Natural killer cell treated with Interleukin-12 subunit alpha and Interleukin-12 subunit beta and Interleukin-15 and Interleukin-18, amount 100 ng/mL, for 72 hours (primary cell): ENCODE results near the gene ZFAND3. TPM values are rescaled to one million over a fixed set of nuclear protein-coding genes. Genes with fewer than 3 reads are reported as not detected.

Source experiments
- ATAC-seq, 2 donors: fragments of 150-1000 bp; cut with Tn5 transposase in 1 of 2; sonication (Bioruptor Pico), chemical (Tn5 transposase) in 1 of 2; 2 replicates each; pipeline ENCODE4 v1.10.0; 2021
- DNase-seq: peaks from one replicate; pipeline ENCODE4 v3.0.0; 2022; ENCODE audit warnings: low spot score
- H3K27ac Mint-ChIP-seq, 2 donors: 1 replicate in 1 of 2; 2 replicates in 1 of 2; pipeline ENCODE4 v1.8.0; 2022; ENCODE audit warnings: mixed read lengths in 2 of 2, mild to moderate bottlenecking in 1 of 2, moderate library complexity in 1 of 2
- H3K27me3 Mint-ChIP-seq, 2 donors: 1 replicate in 1 of 2; 2 replicates in 1 of 2; pipeline ENCODE4 v1.8.0; 2022; ENCODE audit warnings: mixed read lengths in 2 of 2
- H3K36me3 Mint-ChIP-seq: one replicate; pipeline ENCODE4 v1.8.0; 2022; ENCODE audit warnings: mixed read lengths
- H3K4me1 Mint-ChIP-seq, 2 donors: 1 replicate in 1 of 2; 2 replicates in 1 of 2; pipeline ENCODE4 v1.8.0; 2022; ENCODE audit warnings: low read depth in 2 of 2, mixed read lengths in 2 of 2, mild to moderate bottlenecking in 1 of 2
- H3K4me3 Mint-ChIP-seq: one replicate; pipeline ENCODE4 v1.8.0; 2022; ENCODE audit warnings: mixed read lengths
- H3K9me3 Mint-ChIP-seq: 2 replicates; pipeline ENCODE4 v1.8.0; 2022; ENCODE audit warnings: mixed read lengths
- total RNA-seq, 2 donors: library from RNA; stranded (reverse); gene quantifications; one replicate each; pipeline ENCODE4 v1.2.3, GENCODE V29; 2022

Gene ZFAND3
- total RNA-seq, 2 donors from 2014 or later = 51.0 to 100 TPM

DNA sequence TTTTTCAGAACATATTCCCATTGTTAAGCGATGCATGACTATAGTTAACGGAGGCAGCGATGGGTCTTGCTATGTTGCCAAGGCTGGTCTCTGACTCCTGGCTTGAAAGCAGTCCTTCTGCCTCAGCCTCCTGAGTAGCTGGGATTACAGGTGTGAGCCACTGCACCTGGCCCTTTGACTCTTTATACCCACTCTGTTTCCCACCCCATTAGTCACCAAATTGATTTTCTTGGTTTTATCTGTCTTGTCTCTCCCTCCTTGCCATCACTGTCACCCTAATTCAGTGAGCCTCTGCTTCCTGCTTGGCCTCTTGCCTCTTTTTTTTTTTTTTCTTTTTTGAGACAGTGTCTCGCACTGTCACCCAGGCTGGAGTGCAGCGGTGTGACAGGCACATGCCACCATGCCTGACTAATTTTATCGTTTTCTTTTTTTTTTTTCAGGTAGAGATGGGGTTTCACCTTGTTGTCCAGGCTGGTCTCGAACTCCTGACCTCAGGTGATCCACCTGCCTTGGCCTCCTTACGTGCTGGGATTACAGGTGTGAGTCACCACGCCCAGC, 31.3 kb downstream of the ZFAND3 start:
- H3K9me3 Mint-ChIP-seq = no peaks in the 10 kb centered on the region
- no peak overlapping the region for H3K4me3 Mint-ChIP-seq
- no peaks in the 10 kb centered on the region for H3K36me3 Mint-ChIP-seq
- peaks cover 45 to 60% of the 10 kb centered on the region in 2 donors for H3K4me1 Mint-ChIP-seq
- ATAC-seq = peak in 1 of 2 donors; percentile 13
- peak overlapping the region; percentile 23 to 85 for H3K27ac Mint-ChIP-seq
- DNase-seq = no peak
- H3K27me3 Mint-ChIP-seq = no peaks in the 10 kb centered on the region

DNA sequence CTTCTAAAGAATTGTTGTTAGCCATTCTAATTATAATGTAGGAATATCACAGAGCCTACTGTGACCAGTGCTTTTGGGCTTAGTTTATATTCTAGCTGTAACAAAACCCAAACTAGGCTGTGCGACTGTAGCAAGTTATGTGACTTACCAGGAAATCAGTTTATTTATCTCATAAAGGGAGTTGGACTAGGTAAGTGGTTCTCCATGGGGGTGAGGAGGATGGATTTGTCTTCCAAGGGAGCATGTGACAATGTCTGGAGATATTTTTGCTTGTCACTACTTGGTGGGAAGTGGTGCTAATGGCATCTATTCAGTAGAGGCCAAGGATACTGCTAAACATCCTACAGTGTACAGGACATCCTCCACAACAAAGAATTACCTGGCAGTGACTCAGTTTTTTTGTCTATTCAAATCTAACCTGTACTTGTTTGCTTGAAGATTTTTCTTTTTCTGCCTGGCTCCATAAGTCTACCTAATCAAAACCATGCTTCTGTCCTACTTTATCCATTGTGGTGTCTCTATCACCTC, 32.5 kb downstream of the ZFAND3 start:
- ATAC-seq = no peak
- no peaks in the 10 kb centered on the region for H3K36me3 Mint-ChIP-seq
- H3K4me3 Mint-ChIP-seq = no peak overlapping the region
- no peak for DNase-seq
- H3K27me3 Mint-ChIP-seq = no peaks in the 10 kb centered on the region
- no peaks in the 10 kb centered on the region for H3K9me3 Mint-ChIP-seq
- H3K27ac Mint-ChIP-seq = no peak overlapping the region
- H3K4me1 Mint-ChIP-seq = peaks cover 51 to 66% of the 10 kb centered on the region in 2 donors

DNA sequence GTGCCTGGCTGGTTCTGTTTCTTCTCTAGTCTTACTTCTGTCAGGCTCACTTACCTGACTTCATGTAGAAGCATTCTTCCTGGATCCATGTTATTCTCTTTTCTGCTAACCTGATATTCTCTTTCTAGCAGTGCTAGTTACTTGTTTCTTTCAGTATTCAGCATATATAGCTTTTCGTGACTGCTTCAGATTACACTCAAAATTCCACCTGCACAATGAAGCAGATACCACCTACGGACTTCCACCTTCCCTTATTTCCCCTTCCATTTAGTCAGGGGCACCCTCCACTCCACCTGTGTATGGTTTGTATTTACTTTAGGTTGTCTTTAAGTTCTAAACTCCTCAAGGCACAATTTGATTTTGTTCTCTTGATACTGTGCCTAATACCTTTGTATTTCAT, 36.8 kb downstream of the ZFAND3 start:
- no peak for ATAC-seq

DNA sequence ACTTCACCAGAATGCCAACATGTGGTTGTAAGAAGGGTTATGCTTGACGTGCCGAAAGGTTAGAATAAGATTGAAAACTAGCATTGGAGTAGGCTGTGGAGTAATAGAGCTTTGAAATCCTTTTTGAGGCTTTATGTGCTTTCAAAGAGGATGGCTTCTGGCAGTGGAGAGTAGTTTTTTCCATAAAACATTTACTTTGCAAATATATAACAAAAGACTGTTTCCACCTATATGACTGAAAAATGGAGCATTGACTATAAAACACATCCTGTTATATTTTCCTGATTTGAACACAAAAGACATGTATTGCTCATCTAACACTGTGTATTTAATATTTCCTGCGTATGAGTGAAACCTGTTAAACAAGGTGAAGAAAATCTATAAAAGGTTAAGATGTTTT, 38.8 kb downstream of the ZFAND3 start:
- no peak for DNase-seq
- Mint-ChIP-seq H3K27ac (peak overlapping the region; percentile 23 to 48), H3K27me3 (no peaks in the 10 kb centered on the region), H3K9me3 (no peaks in the 10 kb centered on the region), H3K36me3 (no peaks in the 10 kb centered on the region), H3K4me3 (peak overlapping the region; percentile 34), H3K4me1 (peaks cover 60 to 65% of the 10 kb centered on the region in 2 donors)
- ATAC-seq = peak in 1 of 2 donors; percentile 79

More for the DNA sequence above, 36.8 kb downstream of the ZFAND3 start:
- Mint-ChIP-seq H3K27ac (peak overlapping the region; percentile 4 to 8), H3K4me3 (peak overlapping the region; percentile 20), H3K36me3 (no peaks in the 10 kb centered on the region), H3K9me3 (no peaks in the 10 kb centered on the region), H3K4me1 (peaks cover 60 to 72% of the 10 kb centered on the region in 2 donors), H3K27me3 (no peaks in the 10 kb centered on the region)
- no peak for DNase-seq

DNA sequence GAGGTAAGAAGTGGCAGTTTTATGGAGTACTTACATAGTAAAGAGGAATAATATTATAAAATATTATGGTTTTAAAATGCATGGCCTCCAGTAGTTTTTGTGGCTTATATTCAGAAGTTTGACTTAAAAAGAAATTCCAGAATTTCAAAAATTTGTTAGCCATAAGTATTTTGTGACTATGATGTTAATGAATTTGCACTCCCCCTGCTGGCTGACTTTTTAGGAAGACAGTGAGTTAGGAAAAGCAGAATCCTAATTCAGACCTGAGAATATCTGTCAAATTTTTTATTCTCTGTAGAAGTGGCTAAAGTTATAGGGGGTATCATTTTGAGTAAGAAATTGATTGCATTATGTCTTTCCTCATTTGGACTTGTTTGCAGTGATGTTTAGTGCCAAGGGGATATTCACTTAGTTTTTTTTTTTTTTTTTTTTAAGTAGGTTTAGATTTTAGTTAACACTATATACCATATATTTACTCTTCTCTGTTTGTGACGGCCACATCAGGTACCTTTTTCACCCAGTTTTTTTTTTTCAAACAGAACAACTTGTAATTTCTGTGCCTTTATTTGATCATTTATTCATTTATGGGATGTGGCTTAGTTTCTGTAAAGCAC, 40.8 kb downstream of the ZFAND3 start:
- Mint-ChIP-seq H3K36me3 (no peaks in the 10 kb centered on the region), H3K9me3 (no peaks in the 10 kb centered on the region), H3K27ac (peak overlapping the region in 1 of 2 donors; percentile 49), H3K27me3 (no peaks in the 10 kb centered on the region), H3K4me3 (no peak overlapping the region), H3K4me1 (peaks cover 72 to 77% of the 10 kb centered on the region in 2 donors)
- ATAC-seq = no peak
- no peak for DNase-seq

DNA sequence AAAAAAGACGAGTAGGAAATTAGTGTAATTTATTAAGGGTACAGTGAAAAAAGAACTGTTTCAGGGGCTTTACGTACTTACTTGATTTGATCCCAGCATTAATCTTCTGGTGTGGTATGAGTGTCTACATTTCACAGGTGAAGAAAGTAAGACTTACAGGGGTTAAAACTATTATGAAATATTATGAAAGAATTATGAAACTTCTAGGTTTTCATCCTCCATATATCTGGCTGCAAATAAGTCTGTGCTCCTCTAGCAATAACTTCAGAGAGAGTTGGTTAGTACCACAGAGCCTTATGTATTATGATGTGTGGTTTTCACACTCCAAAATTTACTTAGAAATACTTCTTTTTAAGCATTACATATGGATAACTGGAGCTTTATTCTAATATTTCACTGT, 41.9 kb downstream of the ZFAND3 start:
- DNase-seq = no peak
- Mint-ChIP-seq H3K4me3 (peak overlapping the region; percentile 3), H3K36me3 (no peaks in the 10 kb centered on the region), H3K4me1 (peaks cover 71 to 76% of the 10 kb centered on the region in 2 donors), H3K27ac (peak overlapping the region; percentile 9 to 49), H3K27me3 (no peaks in the 10 kb centered on the region), H3K9me3 (no peaks in the 10 kb centered on the region)
- ATAC-seq = peak; percentile 59 to 69

DNA sequence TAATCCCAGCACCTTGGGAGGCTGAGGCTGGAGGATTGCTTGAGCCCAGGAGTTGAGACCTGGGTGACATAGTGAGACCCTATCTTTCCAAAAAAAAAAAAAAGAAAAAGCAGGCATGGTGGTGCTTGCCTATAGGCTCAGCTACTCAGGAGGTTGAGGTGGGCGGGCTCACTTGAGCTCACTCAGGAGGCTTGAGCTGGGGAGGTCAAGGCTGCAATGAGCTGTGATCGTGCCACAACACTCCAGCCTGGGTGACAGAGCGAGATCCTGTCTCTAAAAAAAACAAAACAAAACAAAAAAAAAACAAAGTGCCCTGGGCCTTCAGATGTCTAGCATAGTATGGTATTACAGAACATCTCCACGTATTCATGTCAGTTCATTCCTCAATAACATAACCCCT, 42.9 kb downstream of the ZFAND3 start:
- peak overlapping the region in 1 of 2 donors; percentile 45 for H3K27ac Mint-ChIP-seq
- no peak for DNase-seq
- no peaks in the 10 kb centered on the region for H3K36me3 Mint-ChIP-seq
- ATAC-seq = no peak
- no peak overlapping the region for H3K4me3 Mint-ChIP-seq
- H3K9me3 Mint-ChIP-seq = no peaks in the 10 kb centered on the region
- H3K27me3 Mint-ChIP-seq = no peaks in the 10 kb centered on the region
- peaks cover 73 to 77% of the 10 kb centered on the region in 2 donors for H3K4me1 Mint-ChIP-seq

DNA sequence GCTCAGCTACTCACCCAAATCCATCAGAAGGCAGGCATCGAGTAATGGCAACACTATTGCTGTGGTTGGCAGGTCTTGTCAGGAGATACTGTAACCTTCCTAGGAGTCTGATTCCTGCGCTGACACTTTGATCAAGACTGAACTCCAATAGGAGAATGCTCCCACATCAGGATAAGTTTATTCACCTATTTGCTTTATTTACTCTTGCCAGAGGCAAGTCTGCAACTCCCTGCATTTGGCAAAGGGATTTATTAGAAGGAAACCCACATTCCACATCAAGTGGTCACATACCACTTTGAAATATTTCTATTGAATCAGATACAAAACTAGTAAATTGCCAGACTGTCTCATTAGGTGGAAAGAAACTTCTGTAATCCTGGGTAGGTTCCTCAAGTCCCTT, 43.5 kb downstream of the ZFAND3 start:
- no peaks in the 10 kb centered on the region for H3K36me3 Mint-ChIP-seq
- H3K4me3 Mint-ChIP-seq = no peak overlapping the region
- H3K9me3 Mint-ChIP-seq = no peaks in the 10 kb centered on the region
- DNase-seq = no peak
- peak overlapping the region in 1 of 2 donors; percentile 45 for H3K27ac Mint-ChIP-seq
- H3K4me1 Mint-ChIP-seq = peaks cover 69 to 77% of the 10 kb centered on the region in 2 donors
- ATAC-seq = no peak
- H3K27me3 Mint-ChIP-seq = no peaks in the 10 kb centered on the region

DNA sequence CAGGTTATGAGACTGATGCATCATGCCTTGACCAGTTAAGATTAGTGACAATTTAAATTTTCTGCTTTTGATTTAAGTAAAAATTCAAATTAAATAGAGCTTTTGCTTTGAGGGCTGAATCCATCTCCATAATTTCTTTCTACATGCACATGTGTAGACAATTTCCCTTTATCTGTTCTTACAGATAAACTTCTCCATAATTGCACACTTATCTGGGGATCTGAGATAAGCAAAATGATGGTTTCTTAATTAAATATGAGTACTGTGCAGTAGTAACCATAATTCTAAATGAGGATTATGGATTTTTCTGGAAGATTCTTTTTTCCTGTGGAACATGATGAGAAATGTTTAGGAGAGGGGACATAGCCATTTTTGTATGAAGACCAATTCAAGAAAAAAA, 44.7 kb downstream of the ZFAND3 start:
- Mint-ChIP-seq H3K36me3 (no peaks in the 10 kb centered on the region), H3K27ac (peak overlapping the region in 1 of 2 donors; percentile 45), H3K4me1 (peaks cover 68 to 74% of the 10 kb centered on the region in 2 donors), H3K4me3 (no peak overlapping the region), H3K27me3 (no peaks in the 10 kb centered on the region), H3K9me3 (no peaks in the 10 kb centered on the region)
- no peak for DNase-seq
- no peak for ATAC-seq

DNA sequence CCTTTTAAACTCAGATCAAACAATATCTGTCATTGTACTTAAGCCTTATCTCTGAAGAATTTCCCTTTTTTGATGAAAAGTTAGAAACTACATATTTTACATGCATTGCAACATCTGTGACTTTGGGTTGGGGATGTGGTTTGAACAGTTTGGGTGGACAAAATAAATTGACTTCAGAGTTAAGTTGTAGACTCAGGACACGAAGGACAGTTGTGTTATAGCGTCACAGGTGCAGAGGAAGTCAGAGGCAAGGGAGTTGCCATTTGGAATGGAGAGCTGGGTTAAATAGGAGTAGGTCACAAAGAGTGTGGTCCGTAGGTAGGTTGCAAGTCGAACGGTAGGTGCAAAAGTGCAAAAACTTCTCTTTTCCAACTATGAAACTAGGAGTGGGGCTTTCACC, 46.0 kb downstream of the ZFAND3 start:
- no peak for ATAC-seq
- peak overlapping the region; percentile 59 for H3K4me3 Mint-ChIP-seq

DNA sequence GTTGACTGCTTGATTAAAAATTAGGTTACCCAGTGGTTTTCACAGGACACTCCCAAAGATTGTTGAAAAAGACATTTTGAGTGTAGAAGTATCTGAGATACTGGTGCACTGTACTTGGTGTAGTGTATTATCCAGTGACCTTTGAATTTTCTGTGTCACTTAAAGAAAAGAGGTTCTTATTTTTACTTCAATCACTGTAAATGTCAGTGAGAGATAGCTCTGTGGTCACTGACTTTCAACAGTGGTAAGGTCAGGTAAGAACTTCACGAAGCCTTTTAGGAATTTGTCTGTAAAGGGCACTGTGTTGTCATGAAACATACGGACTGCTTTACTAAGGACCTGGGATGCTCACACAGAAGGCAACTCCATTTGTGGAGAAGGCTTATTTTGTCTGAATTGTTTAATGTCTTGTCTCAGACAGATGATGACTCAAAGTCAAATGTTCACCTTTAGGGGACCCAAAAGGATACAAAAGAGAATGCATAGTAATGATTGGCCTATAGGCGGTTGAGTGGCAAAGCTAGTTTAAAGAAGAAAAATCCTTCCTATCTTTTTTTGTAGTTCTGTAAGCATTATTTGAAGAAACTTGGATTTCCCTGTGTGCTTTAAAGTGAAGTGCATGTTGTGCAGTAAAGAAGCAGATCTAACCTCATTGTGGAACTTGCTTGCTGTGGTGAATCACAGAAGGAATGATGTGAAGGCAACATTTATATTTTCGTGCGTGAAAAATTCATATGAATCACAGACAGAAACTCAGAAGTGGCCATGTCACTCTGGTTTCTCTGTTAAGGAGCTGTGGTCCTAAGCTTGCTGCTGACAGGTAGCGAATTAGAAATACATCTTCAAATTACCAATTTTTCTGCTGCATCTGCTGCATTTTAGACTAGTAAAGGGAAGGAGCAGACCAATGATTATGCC, 47.3 kb downstream of the ZFAND3 start:
- Mint-ChIP-seq H3K27me3 (no peaks in the 10 kb centered on the region), H3K27ac (peak overlapping the region; percentile 62 to 78), H3K9me3 (no peaks in the 10 kb centered on the region), H3K36me3 (no peaks in the 10 kb centered on the region), H3K4me1 (peaks cover 65 to 71% of the 10 kb centered on the region in 2 donors), H3K4me3 (peak overlapping the region; percentile 14)
- DNase-seq (no peak), ATAC-seq (peak in 1 of 2 donors; percentile 6)

More for the DNA sequence above, 46.0 kb downstream of the ZFAND3 start:
- H3K36me3 Mint-ChIP-seq = no peaks in the 10 kb centered on the region
- H3K27me3 Mint-ChIP-seq = no peaks in the 10 kb centered on the region
- peak overlapping the region; percentile 23 to 30 for H3K27ac Mint-ChIP-seq
- no peaks in the 10 kb centered on the region for H3K9me3 Mint-ChIP-seq
- no peak for DNase-seq
- H3K4me1 Mint-ChIP-seq = peaks cover 67 to 73% of the 10 kb centered on the region in 2 donors

DNA sequence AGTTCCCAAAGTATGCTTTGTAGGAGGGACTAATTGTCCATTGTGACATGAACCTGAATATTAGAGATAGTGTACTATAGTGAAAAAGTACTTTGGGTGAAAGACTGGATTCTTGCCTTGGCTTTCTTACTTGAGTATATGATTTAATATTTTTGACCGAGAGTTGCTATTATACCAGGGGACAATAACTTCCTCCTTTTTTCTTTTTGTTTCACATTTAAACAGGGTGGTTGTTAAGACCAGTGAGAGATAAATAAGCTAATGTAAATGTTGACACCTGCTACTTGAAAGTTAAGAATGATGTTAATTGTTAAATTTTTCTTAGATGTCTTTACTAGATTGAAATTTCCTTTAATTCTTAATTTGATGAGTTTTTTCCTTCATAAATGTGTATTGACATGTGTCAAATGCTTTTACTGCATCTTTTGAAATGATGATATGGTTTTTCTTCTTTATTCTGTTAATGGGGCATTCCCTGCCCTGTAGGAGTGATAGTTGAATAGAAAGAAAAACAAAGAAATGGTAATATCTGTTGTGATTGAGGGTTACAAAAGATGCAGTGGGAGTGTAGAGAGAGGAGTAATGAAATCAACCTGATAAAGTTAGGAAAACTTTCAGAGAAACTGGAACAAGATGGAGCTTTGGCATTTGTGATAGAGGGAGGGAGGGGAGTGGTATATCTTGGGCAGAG, 48.4 kb downstream of the ZFAND3 start:
- DNase-seq = no peak
- no peaks in the 10 kb centered on the region for H3K27me3 Mint-ChIP-seq
- peaks cover 69 to 78% of the 10 kb centered on the region in 2 donors for H3K4me1 Mint-ChIP-seq
- peak overlapping the region; percentile 62 to 78 for H3K27ac Mint-ChIP-seq
- no peaks in the 10 kb centered on the region for H3K36me3 Mint-ChIP-seq
- no peaks in the 10 kb centered on the region for H3K9me3 Mint-ChIP-seq
- ATAC-seq = peak; percentile 10 to 67
- peak overlapping the region; percentile 83 for H3K4me3 Mint-ChIP-seq

DNA sequence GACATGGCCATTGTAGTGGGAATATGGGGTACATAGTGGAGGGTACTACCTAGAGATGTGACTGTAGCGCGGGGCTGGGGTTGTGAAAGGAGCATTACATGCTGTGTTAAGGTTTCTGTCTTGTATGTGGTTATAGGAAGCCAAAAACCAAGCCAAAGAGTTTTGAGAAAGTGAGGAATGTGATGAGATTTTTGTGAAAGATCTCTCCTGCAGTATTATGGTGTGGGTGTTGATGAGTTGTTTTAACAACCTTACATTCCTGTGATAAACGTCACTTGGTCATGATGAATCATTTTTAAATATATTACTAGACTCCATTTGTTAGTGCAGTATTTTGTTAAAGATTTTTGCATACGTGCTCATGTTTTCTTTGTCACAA, 48.9 kb downstream of the ZFAND3 start:
- H3K9me3 Mint-ChIP-seq = no peaks in the 10 kb centered on the region
- H3K27me3 Mint-ChIP-seq = no peaks in the 10 kb centered on the region
- H3K4me1 Mint-ChIP-seq = peaks cover 68 to 76% of the 10 kb centered on the region in 2 donors
- DNase-seq (no peak), ATAC-seq (peak; percentile 89 to 90)
- H3K36me3 Mint-ChIP-seq = no peaks in the 10 kb centered on the region
- peak overlapping the region; percentile 62 to 78 for H3K27ac Mint-ChIP-seq
- H3K4me3 Mint-ChIP-seq = peak overlapping the region; percentile 83
